ENCODE measurements around the gene RBM23. TPM values are rescaled to one million over a fixed set of nuclear protein-coding genes. Genes with fewer than 3 reads are reported as not detected.

The RBM23 gene
- total RNA-seq, 1 donor from 2014 or later = 110 TPM

- H3K4me1 Mint-ChIP-seq = peaks cover 23% of the 10 kb centered on the region
- no peak overlapping the region for H3K27ac Mint-ChIP-seq (ENCODE audit: unreplicated experiment)
- H3K9me3 Mint-ChIP-seq = no peaks in the 10 kb centered on the region
- H3K27me3 Mint-ChIP-seq (ENCODE audit: low read depth) = no peaks in the 10 kb centered on the region
- TF ChIP-seq, protein P1, sequence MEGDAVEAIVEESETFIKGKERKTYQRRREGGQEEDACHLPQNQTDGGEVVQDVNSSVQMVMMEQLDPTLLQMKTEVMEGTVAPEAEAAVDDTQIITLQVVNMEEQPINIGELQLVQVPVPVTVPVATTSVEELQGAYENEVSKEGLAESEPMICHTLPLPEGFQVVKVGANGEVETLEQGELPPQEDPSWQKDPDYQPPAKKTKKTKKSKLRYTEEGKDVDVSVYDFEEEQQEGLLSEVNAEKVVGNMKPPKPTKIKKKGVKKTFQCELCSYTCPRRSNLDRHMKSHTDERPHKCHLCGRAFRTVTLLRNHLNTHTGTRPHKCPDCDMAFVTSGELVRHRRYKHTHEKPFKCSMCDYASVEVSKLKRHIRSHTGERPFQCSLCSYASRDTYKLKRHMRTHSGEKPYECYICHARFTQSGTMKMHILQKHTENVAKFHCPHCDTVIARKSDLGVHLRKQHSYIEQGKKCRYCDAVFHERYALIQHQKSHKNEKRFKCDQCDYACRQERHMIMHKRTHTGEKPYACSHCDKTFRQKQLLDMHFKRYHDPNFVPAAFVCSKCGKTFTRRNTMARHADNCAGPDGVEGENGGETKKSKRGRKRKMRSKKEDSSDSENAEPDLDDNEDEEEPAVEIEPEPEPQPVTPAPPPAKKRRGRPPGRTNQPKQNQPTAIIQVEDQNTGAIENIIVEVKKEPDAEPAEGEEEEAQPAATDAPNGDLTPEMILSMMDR (conservative IDR thresholded peaks at IDR 0.05) = no peak
- H3K36me3 Mint-ChIP-seq (ENCODE audit: low read depth) = no peaks in the 10 kb centered on the region
- peak overlapping the region; percentile 32 for H3K4me3 Mint-ChIP-seq
- no peak for DNase-seq (ENCODE audit: low read depth, low spot score)
These were observed 40.4 kb downstream of the RBM23 start for GRCh38 chr14:22878271-22879246.

DNA sequence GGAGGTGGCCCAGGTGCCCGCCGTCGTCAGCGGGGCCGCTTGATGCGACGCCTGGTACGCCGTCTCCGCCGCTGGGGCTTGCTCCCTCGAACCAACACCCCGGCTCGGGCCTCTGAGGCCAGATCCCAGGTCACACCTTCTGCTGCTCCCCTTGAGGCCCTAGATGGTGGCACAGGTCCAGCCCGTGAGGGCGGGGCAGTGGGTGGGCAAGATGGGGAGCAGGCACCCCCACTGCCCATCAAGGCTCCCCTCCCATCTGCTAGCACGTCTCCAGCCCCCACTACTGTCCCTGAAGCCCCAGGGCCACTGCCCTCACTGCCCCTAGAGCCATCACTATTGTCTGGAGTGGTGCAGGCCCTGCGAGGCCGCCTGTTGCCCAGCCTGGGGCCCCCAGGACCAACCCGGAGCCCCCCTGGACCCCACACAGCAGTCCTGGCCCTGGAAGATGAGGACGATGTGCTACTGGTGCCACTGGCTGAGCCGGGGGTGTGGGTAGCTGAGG is 41.9 kb downstream of the RBM23 start:
- H3K9me3 Mint-ChIP-seq = no peaks in the 10 kb centered on the region
- H3K36me3 Mint-ChIP-seq (ENCODE audit: low read depth) = no peaks in the 10 kb centered on the region
- no peak overlapping the region for H3K4me3 Mint-ChIP-seq
- TF ChIP-seq, protein P1 (conservative IDR thresholded peaks at IDR 0.05) = no peak
- peaks cover 14% of the 10 kb centered on the region for H3K4me1 Mint-ChIP-seq
- H3K27me3 Mint-ChIP-seq (ENCODE audit: low read depth) = no peaks in the 10 kb centered on the region
- no peak overlapping the region for H3K27ac Mint-ChIP-seq (ENCODE audit: unreplicated experiment)
- no peak for DNase-seq (ENCODE audit: low read depth, low spot score)

- peaks cover 13% of the 10 kb centered on the region for H3K4me1 Mint-ChIP-seq
These were observed 43.1 kb downstream of the RBM23 start for GRCh38 chr14:22875748-22876319.

GRCh38 chr14:22875003-22875747 is 43.8 kb downstream of the RBM23 start:
- TF ChIP-seq, protein P1 (conservative IDR thresholded peaks at IDR 0.05) = no peak
- no peaks in the 10 kb centered on the region for H3K36me3 Mint-ChIP-seq (ENCODE audit: low read depth)
- DNase-seq (ENCODE audit: low read depth, low spot score) = no peak
- peaks cover 16% of the 10 kb centered on the region for H3K4me1 Mint-ChIP-seq
- H3K9me3 Mint-ChIP-seq = no peaks in the 10 kb centered on the region
- no peak overlapping the region for H3K4me3 Mint-ChIP-seq
- H3K27me3 Mint-ChIP-seq (ENCODE audit: low read depth) = no peaks in the 10 kb centered on the region
- no peak overlapping the region for H3K27ac Mint-ChIP-seq (ENCODE audit: unreplicated experiment)

More at GRCh38 chr14:22875748-22876319, 43.1 kb downstream of the RBM23 start:
- Mint-ChIP-seq H3K9me3 (no peaks in the 10 kb centered on the region), H3K27ac (ENCODE audit: unreplicated experiment) (no peak overlapping the region), H3K4me3 (peak overlapping the region; percentile 44), H3K27me3 (ENCODE audit: low read depth) (no peaks in the 10 kb centered on the region), H3K36me3 (ENCODE audit: low read depth) (no peaks in the 10 kb centered on the region)
- TF ChIP-seq, protein P1 (conservative IDR thresholded peaks at IDR 0.05) = no peak
- no peak for DNase-seq (ENCODE audit: low read depth, low spot score)

GRCh38 chr14:22872833-22873520 is 46.0 kb downstream of the RBM23 start:
- Mint-ChIP-seq H3K36me3 (ENCODE audit: low read depth) (no peaks in the 10 kb centered on the region), H3K4me3 (peak overlapping the region; percentile 87), H3K4me1 (peaks cover 16% of the 10 kb centered on the region), H3K27ac (ENCODE audit: unreplicated experiment) (no peak overlapping the region), H3K27me3 (ENCODE audit: low read depth) (no peaks in the 10 kb centered on the region), H3K9me3 (no peaks in the 10 kb centered on the region)
- TF ChIP-seq, protein P1 (conservative IDR thresholded peaks at IDR 0.05) = peak; percentile 2
- DNase-seq (ENCODE audit: low read depth, low spot score) = no peak

All from neural crest cell (in vitro differentiated cells).